CD14-positive monocyte (primary cell): ENCODE results near the gene CCDC87. TPM values are rescaled to one million over a fixed set of nuclear protein-coding genes. Genes with fewer than 3 reads are reported as not detected.
A peak's percentile ranks its signal among the peaks of the same experiment; 100 is the strongest.
"Not testable (repeated sequence)": the region's sequence is repeated elsewhere in the genome, so short reads cannot be mapped to it uniquely, and the experiment has no call there.

Experiments used
- DNase-seq, 3 donors: peaks; one replicate each; pipeline ENCODE4 v3.0.0-alpha.2; 2011 to 2022
- H2AFZ ChIP-seq: 2 replicates; pipeline ENCODE4 v1.6.0; 2012; ENCODE audit warnings: mild to moderate bottlenecking, low read depth, low read length, inconsistent platforms; ENCODE audit not compliant: insufficient read depth, poor library complexity, severe bottlenecking
- H3K27ac ChIP-seq, 2 donors: 1 replicate in 1 of 2; 2 replicates in 1 of 2; pipeline ENCODE4 v1.5.1; 2012 to 2013; ENCODE audit warnings: low read length in 2 of 2, control low read depth in 1 of 2, inconsistent platforms in 1 of 2, low read depth in 1 of 2, mild to moderate bottlenecking in 1 of 2
- H3K27me3 ChIP-seq, 2 donors: one replicate each; pipeline versions ENCODE4 v1.6.0 to v1.6.1; 2011 to 2013; ENCODE audit warnings: low read length in 2 of 2; ENCODE audit not compliant: control insufficient read depth in 2 of 2, insufficient read depth in 2 of 2
- H3K36me3 ChIP-seq, 2 donors: replicated peaks in 1 of 2; 1 replicate in 1 of 2; 2 replicates in 1 of 2; pipeline versions ENCODE4 v1.5.1 to v1.6.1; 2012 to 2013; ENCODE audit warnings: low read length in 2 of 2, control low read depth in 1 of 2, inconsistent platforms in 1 of 2, mild to moderate bottlenecking in 1 of 2; ENCODE audit not compliant: insufficient read depth in 2 of 2, control insufficient read depth in 1 of 2
- H3K4me1 ChIP-seq, 2 donors: 1 replicate in 1 of 2; 2 replicates in 1 of 2; pipeline versions ENCODE4 v1.5.1 to v1.6.1; 2012 to 2013; ENCODE audit warnings: low read length in 2 of 2, control low read depth in 1 of 2, inconsistent platforms in 1 of 2, mild to moderate bottlenecking in 1 of 2, moderate library complexity in 1 of 2; ENCODE audit not compliant: insufficient read depth in 2 of 2, control insufficient read depth in 1 of 2
- H3K4me2 ChIP-seq: replicated peaks from 2 replicates; pipeline ENCODE3; 2012; ENCODE audit warnings: low read length, moderate library complexity, mild to moderate bottlenecking; ENCODE audit not compliant: poor library complexity, severe bottlenecking; ENCODE audit errors: extremely low read depth
- H3K4me3 ChIP-seq, 3 experiments: fragments of 200-600 bp in 1 of 3; sonication (generic) in 1 of 3; replicated peaks in 1 of 3; 1 replicate in 2 of 3; 2 replicates in 1 of 3; pipeline ENCODE4 v1.5.1; 2011 to 2013; ENCODE audit warnings: low read length in 3 of 3, mild to moderate bottlenecking in 3 of 3, control low read depth in 2 of 3, low read depth in 2 of 3, inconsistent platforms in 1 of 3, moderate library complexity in 1 of 3
- H3K79me2 ChIP-seq: 2 replicates; pipeline ENCODE4 v1.6.0; 2012; ENCODE audit warnings: mild to moderate bottlenecking, control low read depth, inconsistent platforms, low read length, moderate library complexity; ENCODE audit not compliant: insufficient read depth
- H3K9ac ChIP-seq: 2 replicates; pipeline ENCODE4 v1.6.0; 2017; ENCODE audit warnings: low read length, mild to moderate bottlenecking; ENCODE audit not compliant: insufficient read depth, poor library complexity, severe bottlenecking
- H3K9me3 ChIP-seq, 2 donors: replicated peaks in 1 of 2; 1 replicate in 1 of 2; 2 replicates in 1 of 2; pipeline versions ENCODE4 v1.5.1 to v1.6.1; 2012 to 2013; ENCODE audit warnings: low read length in 2 of 2, control low read depth in 1 of 2; ENCODE audit not compliant: control insufficient read depth in 1 of 2, insufficient read depth in 1 of 2
- H4K20me1 ChIP-seq: 2 replicates; pipeline ENCODE4 v1.6.0; 2012; ENCODE audit warnings: mild to moderate bottlenecking, low read length, control low read depth, moderate library complexity; ENCODE audit not compliant: insufficient read depth
- H3K27ac Mint-ChIP-seq, 7 donors: one replicate each; pipeline ENCODE4 v1.8.0; 2020; ENCODE audit warnings: mild to moderate bottlenecking in 7 of 7, mixed read lengths in 7 of 7, moderate library complexity in 6 of 7, inconsistent platforms in 2 of 7
- H3K27me3 Mint-ChIP-seq, 3 donors: one replicate each; pipeline ENCODE4 v1.8.0; 2021 to 2022; ENCODE audit warnings: low read depth in 3 of 3, mild to moderate bottlenecking in 3 of 3, mixed read lengths in 3 of 3, moderate library complexity in 3 of 3, inconsistent platforms in 1 of 3
- H3K36me3 Mint-ChIP-seq, 2 donors: one replicate each; pipeline ENCODE4 v1.8.0; 2020; ENCODE audit warnings: mixed read lengths in 2 of 2, inconsistent platforms in 1 of 2, mild to moderate bottlenecking in 1 of 2
- H3K4me1 Mint-ChIP-seq: one replicate; pipeline ENCODE4 v1.8.0; 2020; ENCODE audit warnings: mild to moderate bottlenecking, mixed read lengths
- H3K4me3 Mint-ChIP-seq, 2 donors: one replicate each; pipeline ENCODE4 v1.8.0; 2020; ENCODE audit warnings: mild to moderate bottlenecking in 2 of 2, mixed read lengths in 2 of 2, moderate library complexity in 1 of 2
- H3K9me3 Mint-ChIP-seq, 7 donors: one replicate each; pipeline ENCODE4 v1.8.0; 2020 to 2022; ENCODE audit warnings: mixed read lengths in 7 of 7, mild to moderate bottlenecking in 6 of 7, moderate library complexity in 6 of 7, inconsistent platforms in 2 of 7
- CTCF ChIP-seq: fragments of 200-600 bp; IDR thresholded peaks from one replicate; pipeline ENCODE4 v1.8.0; 2022; ENCODE audit warnings: antibody characterized with exemption, mild to moderate bottlenecking
- WGBS: methylation state at CpG from one replicate; pipeline ENCODE4 v1.1.5; 2013; ENCODE audit warnings: missing lambda C conversion rate; ENCODE audit not compliant: insufficient coverage; 5-methylcytosine and 5-hydroxymethylcytosine counted together
- intact Hi-C, 2 donors: fragments of 100-400 bp; cut with micrococcal nuclease; formaldehyde crosslinking; loops; one replicate each; pipeline versions ENCODE4 v1.15.0 to v1.15.1; 2023
- polyA plus RNA-seq, 3 donors: library from polyadenylated mRNA; depleted of rRNA in 1 of 3; unstranded in 2 of 3; stranded (reverse) in 1 of 3; fragments of 300-500 nt in 2 of 3; fragments of >200 nt in 1 of 3; fragmentation: Illumina TruSeq in 2 of 3; gene quantifications; 1 replicate in 2 of 3; 2 replicates in 1 of 3; pipeline ENCODE4 v1.2.3, GENCODE V29; 2012 to 2021

The CCDC87 gene
- polyA plus RNA-seq, 3 donors: not detected

DNA sequence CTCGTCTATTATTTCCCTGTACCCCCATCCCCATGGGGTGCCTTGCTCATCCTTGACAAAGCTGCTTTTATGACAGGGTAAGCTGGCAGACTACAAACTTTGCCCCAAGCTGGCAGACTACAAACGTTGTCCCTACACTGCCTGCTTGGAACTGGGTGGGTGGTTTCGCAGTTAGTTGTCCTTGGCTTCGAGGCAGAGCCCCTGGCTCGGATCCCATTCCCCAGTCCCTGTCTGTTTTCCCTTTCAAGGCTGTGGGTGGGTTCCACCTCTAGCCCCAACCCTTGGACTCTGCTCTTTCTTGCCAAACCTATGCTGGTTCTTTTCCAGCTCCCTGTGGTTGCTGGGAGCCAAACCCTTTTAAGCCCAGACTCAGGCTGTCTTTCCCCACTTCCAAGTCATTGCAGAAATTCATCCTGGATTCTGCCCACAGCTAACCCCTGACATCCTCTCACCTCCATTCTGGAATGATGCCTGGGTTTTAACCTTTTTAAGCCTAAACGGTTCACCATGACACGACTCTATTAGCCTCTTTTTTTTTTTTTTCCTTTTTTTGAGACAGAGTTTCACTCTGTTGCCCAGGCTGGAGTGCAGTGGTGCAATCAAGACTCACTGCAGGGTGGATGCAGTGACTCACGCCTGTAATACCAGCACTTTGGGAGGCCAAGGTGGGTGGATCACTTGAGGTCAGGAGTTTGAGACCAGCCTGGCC lies 14.4 kb upstream of the CCDC87 start:
- H2AFZ ChIP-seq: no peak overlapping the region
- DNase-seq: peak; percentile 21 to 48 (median 37)
- H3K27me3 ChIP-seq: no peaks in the 10 kb centered on the region
- Mint-ChIP-seq H3K27me3 (peaks cover 0 to 2% (median 0%) of the 10 kb centered on the region in 3 donors), H3K36me3 (peaks cover 28 to 38% of the 10 kb centered on the region in 2 donors), H3K9me3 (no peaks in the 10 kb centered on the region), H3K27ac (peak overlapping the region; percentile 58 to 91 (median 83)), H3K4me1 (peaks cover 15% of the 10 kb centered on the region), H3K4me3 (no peak overlapping the region)
- peak overlapping the region in 1 of 2 donors; percentile 56 for H3K27ac ChIP-seq
- H3K79me2 ChIP-seq: no peaks in the 10 kb centered on the region
- peak overlapping the region; percentile 15 for H3K9ac ChIP-seq
- intact Hi-C loops: no loop called here
- H3K4me3 ChIP-seq: no peak overlapping the region
- H3K9me3 ChIP-seq: no peaks in the 10 kb centered on the region
- H3K36me3 ChIP-seq: peaks cover 23 to 32% of the 10 kb centered on the region in 2 donors
- WGBS: 100% methylated on average over 4 of the region's 8 CpGs
- H3K4me2 ChIP-seq: no peak overlapping the region
- TF ChIP-seq CTCF: no peak
- H4K20me1 ChIP-seq: no peaks in the 10 kb centered on the region
- H3K4me1 ChIP-seq: peaks cover 11 to 16% of the 10 kb centered on the region in 2 donors

GRCh38 chr11:66606608-66607007 lies 13.7 kb upstream of the CCDC87 start:
- not testable (repeated sequence) for H3K27me3 Mint-ChIP-seq, H3K27ac Mint-ChIP-seq

More at GRCh38 chr11:66606608-66607007, 13.7 kb upstream of the CCDC87 start:
- intact Hi-C loops, DNase-seq, H3K4me2 ChIP-seq, H3K9me3 ChIP-seq, H3K9me3 Mint-ChIP-seq, H3K4me3 Mint-ChIP-seq, H3K27ac ChIP-seq, H4K20me1 ChIP-seq, H3K79me2 ChIP-seq, H2AFZ ChIP-seq, H3K27me3 ChIP-seq, H3K9ac ChIP-seq, H3K4me3 ChIP-seq: not testable (repeated sequence)
- Mint-ChIP-seq H3K4me1 (peaks cover 17% of the 10 kb centered on the region), H3K36me3 (peaks cover 33 to 43% of the 10 kb centered on the region in 2 donors)
- no CpG with 5 or more reads among the region's 3 CpGs for WGBS
- Histone ChIP-seq H3K36me3 (peaks cover 25 to 38% of the 10 kb centered on the region in 2 donors), H3K4me1 (peaks cover 11 to 17% of the 10 kb centered on the region in 2 donors)
